GM18868 (cell line): ENCODE results near the gene TTC34.

Experiments used
- ATAC-seq: cut with Tn5 transposase; IDR thresholded peaks from one replicate; pipeline ENCODE4 v1.9.1; 2021; ENCODE audit warnings: mild to moderate bottlenecking, moderate library complexity; ENCODE audit not compliant: unreplicated experiment

The TTC34 gene

GRCh38 chr1:2801535-2802291, at the start of gene TTC34:
TSS of gene TTC34 (minus strand) at chr1:2801693. CDS start at chr1:2800827, 866 bp downstream.
- ATAC-seq, result no peak

DNA sequence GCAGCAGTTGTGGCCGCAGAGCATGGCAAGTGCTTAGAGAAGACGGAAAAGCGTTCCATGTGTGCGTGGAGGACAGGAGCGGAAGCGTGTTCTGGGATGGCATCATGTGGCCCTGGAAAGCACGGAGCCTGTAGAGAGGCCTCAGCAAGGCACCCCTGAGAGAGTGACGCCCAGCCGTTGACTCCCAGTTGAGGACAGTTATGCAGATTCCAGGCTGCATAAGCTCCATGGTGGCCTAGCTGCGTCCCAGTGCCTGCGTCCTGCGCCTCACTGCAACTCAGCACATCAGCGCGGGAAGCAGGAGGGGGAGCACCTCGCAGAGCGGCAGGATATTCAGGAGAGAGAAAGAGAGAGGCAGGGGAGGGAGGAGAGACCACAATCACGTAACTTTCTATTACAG, 49.0 kb upstream of the TTC34 start:
- no peak for ATAC-seq

DNA sequence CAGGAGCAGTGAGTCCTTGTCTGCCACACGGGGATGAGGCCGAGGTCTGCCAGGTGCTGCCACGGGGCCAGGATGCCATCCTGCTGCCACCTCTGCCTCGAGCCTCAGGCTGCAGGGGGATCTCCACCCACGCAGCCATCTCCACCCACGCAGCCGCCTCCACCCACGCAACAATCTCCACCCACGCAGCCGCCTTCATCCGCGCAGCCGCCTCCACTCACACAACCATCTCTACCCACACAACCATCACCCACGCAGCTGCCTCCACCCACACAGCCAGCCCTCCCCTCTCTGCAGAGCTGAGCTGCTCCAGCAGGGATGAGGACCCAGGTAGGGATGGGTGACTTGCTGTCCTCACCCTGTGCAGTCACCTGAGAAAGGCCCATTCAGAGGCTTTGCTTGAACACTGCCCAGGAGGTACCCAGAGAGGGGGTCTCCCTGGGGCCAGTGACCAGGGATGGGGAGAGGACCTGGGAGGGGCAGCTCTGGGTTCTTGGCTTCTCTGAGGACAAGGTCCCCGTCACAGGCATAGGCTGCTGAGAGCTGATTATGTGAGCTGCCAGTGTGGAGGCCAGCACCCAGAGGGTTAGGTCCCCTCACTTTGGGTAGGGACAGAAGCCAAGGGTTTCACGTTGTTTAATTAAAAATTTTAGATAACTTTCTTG, 46.6 kb upstream of the TTC34 start:
- ATAC-seq, result no peak

- ATAC-seq, result no peak
Observed at GRCh38 chr1:2847086-2847985, 45.8 kb upstream of the TTC34 start.

DNA sequence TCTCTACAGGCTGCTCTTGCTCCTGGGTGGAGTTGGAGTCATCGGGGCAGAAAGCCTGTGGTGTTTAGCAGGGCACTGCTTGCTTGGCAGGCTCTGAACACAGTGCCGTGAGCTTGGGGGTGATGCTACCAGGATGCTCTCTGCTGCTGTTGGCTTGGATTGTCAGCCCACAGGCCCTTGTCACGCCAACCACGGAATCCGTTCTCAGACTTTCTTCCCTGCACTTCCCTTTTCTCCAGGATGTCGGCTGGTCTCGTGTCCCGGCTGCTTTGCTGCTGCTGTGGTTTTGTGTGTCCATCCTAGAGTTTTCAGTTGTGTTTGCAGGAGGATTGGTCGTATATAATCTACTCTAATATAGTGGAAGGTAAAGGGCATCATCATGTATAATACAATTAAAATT, 44.4 kb upstream of the TTC34 start:
- no peak for ATAC-seq

DNA sequence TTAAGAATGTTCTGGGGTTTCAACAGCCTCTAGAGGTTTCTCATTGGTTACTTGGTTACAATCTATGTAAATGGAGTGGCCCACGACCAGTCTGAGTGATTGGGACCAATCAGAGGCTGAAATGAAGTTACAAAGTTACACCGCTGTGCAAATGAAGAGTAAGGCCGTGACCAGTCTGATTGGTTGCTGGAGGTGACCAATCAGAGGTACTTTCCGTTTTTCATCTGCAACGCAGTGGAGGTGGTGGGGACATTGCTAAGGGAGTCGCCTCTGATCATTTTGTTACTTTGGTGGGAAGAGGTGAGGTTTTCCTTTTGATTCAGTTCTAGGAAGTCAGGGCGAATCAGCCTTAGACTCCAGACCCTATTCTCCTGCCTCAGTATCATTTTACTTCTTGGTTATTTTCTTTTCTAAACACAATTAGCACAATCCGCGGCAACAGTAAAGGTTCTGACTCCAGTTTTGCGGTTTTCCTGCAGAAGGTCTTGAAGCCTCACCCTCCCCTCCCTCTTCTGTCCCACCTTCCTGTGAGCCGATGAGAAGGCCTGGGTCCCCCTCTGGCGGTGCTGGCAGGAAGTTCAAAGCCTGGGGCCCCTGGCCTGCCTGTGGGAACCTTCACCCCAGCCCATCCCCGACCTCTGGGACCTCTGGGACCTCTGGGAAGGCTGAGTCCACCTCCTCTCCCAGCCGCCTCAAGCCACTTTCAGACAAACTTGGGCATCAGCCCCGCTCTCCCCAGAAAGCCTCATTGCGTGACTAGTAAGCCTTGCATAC, 38.7 kb upstream of the TTC34 start:
- ATAC-seq, result no peak

DNA sequence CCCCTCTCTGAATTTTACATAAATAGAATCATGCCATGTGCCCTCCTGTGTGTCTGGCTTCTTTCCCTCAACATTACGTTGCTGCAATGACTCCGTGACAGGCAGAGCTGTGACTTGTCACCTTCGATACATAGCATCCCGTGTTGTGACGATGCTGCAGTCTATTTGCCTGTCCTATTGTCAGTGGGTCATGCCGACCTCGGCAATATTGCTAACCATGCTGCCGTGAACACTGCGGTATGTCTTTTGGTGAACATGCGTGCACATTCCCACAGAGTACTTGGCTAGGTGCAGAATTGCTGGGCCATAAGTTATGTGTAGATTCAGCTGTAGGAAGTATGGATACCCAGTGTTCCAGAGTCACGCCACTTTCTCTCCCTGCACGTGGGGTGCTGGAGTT, 36.3 kb upstream of the TTC34 start:
- ATAC-seq, result no peak

- ATAC-seq, result no peak
Observed at GRCh38 chr1:2837316-2837715, 35.8 kb upstream of the TTC34 start.

DNA sequence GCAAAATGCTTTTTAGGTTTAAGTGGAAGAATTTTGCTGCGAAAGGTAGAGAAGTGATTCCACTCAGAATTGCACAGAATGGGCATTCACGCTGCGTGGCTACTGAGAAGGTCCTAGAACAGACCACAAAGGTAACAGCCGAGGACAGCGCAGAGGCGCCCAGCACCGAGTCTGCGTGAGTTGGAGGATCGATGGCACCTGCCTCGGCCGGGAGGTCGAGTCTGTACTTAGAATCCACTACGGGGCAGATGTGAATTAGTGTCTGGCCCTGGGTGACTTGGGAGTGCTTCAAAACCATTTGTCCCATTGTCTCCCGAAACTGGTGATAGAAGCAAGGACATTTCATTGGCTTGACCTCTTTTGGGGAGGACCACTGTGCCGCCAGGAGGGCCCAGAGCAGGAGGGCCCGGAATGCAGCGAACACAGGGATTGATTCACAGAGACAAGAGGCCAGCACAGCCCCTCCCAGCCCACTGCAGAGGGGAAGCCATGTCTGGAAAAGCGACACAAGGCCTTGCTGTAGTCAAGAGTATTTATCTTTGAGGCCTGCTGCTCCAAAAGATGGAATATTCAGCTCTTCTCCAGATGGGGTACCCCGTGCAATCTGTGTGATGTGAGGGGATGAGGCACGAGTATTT, 35.0 kb upstream of the TTC34 start:
- ATAC-seq, result no peak

DNA sequence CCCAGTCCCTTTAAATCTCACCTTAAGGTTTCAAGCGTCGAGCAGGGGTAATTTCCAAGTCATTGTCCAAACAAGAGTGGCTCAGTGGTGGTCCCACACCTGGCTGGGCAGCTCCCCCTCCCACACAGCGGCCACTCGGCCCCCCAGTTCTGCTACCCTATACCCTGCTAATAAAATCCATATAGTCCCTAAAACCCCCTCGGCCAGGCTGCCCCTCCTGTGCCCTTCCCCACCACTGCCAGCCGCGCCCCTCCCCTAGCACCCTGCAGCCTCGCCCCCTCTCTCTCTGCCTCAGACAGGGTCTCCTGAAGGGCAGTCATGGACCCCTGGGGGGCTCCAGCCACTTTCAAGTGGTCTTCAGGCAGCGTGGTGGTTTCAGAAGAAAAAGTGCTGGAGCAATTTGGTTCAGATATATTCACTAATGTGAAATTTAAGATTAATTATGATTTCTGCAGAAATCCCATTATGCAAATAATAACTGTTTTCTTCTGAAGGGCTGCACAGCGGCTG, 34.2 kb upstream of the TTC34 start:
- no peak for ATAC-seq

GRCh38 chr1:2834741-2835564, 33.5 kb upstream of the TTC34 start:
- ATAC-seq, result no peak

DNA sequence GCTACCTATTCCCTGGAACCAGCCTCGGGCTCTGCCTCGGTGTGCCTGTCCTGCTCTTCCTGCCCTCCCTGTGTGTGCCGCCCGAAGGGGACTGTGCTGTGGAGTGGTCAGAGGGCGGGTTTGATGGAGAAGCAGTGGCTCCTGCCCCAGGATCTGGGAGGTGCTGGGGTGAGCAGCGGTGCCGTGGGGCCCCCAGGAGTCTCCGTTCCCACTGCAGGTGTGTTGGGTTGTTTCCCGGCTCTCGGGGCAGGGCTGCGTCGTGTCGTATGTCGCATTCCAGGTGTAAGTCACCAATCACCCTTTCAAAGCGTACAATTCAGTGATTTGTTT, 32.6 kb upstream of the TTC34 start:
- ATAC-seq, result no peak

GRCh38 chr1:2833454-2834145, 32.1 kb upstream of the TTC34 start:
- no peak for ATAC-seq

DNA sequence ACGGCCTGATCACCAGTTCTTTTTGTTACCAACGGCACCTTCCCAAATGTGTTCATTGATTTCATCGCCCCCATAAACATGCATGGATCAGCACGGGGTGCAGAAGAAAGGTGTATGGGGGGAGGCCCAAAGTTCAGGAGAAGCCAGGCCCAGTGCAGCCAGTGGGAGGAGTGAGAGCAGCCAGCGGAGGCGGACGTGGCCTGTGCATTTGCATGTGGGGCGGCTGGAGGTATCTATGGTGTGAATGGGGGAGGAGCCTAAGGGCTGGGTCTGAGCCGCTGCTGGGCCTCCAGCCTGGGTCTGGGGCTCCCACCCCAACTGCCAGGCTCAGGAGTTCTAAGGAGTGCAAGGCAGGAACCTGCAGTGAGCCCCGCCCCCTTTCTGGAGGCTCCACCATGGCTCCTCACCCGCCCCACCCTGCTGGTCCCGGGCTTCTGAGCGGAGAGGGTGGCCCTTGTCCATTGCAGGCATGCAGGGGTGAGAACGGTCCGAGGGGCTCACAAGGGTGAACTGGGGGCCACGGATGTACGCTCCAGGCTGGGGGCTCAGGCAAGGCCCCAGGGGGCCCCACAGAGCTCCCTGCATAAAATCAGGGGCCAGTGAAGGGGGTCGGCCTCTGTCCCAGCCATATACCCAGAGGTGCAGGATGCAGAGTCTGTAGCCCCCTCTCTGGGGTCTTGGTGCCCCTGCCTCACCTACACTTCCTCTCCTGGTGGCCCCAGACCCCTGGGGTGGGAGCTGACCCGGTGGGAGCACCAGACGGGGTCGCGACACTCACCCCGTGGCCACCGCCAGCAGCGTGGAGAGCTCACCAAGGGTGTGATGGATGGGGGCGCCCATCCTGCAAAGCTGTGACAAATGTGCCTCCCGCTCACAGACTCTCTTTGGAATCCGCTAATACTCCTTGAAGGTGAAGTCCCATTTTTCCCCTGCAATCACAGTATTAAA, 31.3 kb upstream of the TTC34 start:
- ATAC-seq, result no peak

DNA sequence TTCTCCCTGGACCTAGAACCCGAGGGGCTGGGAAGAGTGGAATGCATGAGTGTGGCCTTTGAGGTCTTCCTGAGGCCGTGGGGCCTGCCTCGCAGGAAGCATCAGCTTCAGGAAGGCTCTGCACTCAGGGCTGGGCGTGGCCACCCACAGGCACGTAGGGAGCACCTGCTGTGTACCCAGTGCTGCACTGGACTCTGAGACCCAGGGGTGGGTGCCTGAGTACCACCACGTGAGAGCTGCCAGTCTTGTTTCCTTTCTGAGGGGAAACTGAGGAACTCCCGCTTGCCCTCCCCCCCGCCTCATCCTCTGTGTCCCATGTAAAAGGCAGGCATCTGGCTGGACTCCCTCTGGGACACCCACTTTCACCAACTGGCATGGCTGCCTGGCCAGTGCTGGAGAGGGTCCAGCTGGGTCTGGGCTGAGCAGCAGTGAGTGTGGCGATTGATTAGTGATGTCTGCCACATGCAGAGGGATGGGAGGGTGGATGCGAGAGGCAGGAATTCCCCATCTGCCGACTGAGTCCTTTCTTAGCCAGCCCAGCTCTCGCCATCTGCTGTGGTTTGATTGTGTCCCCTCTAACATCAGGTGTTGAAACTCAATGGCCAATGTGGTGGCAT, 30.2 kb upstream of the TTC34 start:
- no peak for ATAC-seq

DNA sequence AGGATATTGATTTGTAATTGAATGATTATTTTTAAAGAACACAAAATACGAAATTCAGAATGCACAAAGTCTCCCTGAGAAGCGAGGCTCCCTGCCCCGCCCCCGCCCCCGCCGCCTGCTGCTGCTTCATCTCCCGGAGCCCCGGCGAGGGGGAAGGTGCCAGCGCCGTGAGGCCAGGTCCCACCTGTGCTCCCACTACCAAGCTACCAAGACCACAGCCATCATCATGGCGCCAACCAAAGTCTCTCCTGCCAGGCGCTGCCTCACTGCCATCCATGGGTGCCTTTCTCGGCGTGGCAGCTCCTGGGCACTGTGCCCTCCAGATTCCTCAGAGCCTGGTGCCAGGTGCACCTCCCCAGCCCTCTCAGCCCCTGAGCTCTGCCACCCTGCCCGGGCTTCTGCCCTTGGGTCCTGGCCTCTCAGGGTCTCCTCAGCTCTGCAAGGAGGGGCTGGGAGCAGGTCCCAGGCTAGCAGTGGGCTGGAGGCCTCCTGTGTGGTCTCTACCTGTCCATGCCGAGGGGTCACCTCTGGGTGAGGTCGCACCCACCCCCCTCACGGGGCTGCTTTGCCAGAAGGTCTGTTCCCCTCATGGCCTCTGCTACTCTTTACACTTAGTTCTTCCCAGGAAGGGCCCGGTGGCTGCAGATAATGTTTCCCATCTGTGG, 29.4 kb upstream of the TTC34 start:
- no peak for ATAC-seq
